Astrocyte (in vitro differentiated cells and primary cell): Measurements from ENCODE around the gene KLF18.

ENCODE experiments used
- CTCF ChIP-seq: IDR thresholded peaks from 2 replicates; pipeline ENCODE4 v1.5.1; 2011; ENCODE audit warnings: low read depth, mild to moderate bottlenecking, inconsistent platforms, low read length, moderate library complexity; ENCODE audit not compliant: insufficient read depth
- EZH2 ChIP-seq: IDR thresholded peaks from 2 replicates; pipeline ENCODE4 v1.6.1; 2012; ENCODE audit warnings: mild to moderate bottlenecking, low read length, inconsistent platforms; ENCODE audit not compliant: insufficient read depth

GRCh38 chr1:44147582-44147981 is 6.2 kb upstream of the KLF18 start:
- TF ChIP-seq CTCF (no peak), EZH2 (no peak)
